HG02642 (cell line): Measurements from ENCODE around the gene ERG.

Experiments used
- ATAC-seq: cut with Tn5 transposase; IDR thresholded peaks from one replicate; pipeline ENCODE4 v1.9.1; 2021; ENCODE audit warnings: mild to moderate bottlenecking; ENCODE audit not compliant: unreplicated experiment, poor library complexity

ERG gene

DNA sequence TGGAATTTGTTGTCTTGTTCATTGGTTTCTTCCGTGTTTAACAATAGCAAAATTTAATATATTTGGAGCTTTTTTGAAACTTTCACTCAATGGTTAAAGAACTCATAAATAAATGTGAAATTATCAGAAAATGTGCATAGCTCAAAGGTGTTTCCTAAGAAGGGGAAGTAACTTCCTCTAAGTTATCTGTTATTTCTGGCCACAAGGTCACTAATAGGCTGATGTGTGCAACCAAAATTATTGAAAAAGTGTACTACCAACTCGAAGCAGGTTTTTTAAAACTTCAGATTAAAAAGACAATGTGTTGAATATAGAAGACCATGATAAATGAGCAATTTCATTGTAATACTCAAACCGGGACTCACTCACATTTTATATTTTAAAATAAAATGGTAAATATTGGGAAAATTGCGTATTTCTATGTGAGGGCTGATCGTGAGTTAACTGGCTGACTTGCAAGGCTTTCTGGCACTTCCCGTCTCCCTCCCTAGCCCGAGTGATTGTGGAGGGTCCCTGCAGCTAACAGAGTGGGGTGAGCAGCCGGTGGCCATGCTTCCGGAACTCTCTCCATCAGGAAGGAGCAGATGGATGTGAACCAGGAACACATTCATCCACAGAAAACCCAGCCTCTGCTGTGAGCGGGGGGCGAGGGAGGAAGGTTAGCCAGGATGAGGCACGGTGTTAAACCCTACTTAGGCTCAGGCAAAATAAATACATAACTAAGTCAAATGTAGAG lies 96.9 kb downstream of the ERG start:
- no peak for ATAC-seq

DNA sequence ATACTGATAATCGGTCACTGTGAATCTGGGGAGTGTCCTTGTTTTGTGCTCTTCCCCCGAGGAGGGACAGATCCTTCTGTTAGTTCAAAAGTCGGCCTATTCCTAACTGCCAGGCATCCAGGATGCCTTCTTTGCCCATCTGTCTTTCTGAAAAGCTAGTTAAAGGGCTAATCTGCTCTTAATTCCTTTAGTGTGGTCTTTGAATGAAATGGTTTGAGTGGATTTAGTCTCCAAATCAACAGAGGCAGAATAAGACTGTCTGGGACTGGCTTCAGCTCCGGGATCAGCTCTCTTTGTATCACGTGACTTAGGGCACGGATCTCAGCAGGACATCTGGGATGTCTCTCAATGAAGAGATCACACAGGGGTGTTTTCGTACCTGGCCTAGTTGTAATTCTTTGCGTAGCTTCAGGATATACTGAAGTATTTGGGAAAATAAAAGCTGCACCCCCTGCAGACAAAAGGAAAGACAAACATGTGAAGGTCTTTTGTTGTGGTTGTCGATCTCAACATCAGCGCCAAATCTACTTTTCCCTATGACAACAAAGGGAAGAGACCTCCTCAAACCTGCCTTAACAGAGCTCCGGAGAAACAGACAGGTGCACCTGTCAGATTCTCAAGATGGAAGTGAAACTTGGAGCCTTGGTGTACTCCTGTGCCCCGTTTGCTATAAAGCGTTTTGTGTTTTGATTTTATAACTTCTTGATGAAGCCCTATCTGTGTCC lies 97.9 kb downstream of the ERG start:
- no peak for ATAC-seq

GRCh38 chr21:38399103-38399502 lies 99.2 kb downstream of the ERG start:
- no peak for ATAC-seq

- no peak for ATAC-seq
These were observed 102.0 kb downstream of the ERG start for GRCh38 chr21:38396325-38396724.

GRCh38 chr21:38395581-38395980 lies 102.7 kb downstream of the ERG start:
- no peak for ATAC-seq

GRCh38 chr21:38392661-38393060 lies 105.6 kb downstream of the ERG start:
- ATAC-seq: no peak

DNA sequence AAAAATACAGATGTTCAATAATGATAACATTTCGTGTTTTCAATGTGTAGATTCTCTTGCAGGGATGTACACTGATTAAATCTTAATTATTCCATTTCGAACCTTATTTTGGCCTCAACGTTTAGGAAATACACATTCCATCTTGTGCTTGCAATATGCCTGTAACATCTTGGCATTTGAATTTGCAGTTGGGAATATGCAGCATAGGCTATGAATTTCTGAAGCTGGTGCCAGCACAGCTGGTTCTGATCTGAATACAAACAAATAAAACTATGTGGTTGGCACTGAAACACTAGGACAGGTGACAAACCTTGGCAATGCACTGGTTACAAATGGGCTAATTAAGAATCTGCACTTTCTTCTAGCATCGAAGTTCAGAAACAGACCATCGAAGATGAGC lies 108.4 kb downstream of the ERG start:
- ATAC-seq: no peak

GRCh38 chr21:38389354-38389676 lies 109.0 kb downstream of the ERG start:
- ATAC-seq: no peak

DNA sequence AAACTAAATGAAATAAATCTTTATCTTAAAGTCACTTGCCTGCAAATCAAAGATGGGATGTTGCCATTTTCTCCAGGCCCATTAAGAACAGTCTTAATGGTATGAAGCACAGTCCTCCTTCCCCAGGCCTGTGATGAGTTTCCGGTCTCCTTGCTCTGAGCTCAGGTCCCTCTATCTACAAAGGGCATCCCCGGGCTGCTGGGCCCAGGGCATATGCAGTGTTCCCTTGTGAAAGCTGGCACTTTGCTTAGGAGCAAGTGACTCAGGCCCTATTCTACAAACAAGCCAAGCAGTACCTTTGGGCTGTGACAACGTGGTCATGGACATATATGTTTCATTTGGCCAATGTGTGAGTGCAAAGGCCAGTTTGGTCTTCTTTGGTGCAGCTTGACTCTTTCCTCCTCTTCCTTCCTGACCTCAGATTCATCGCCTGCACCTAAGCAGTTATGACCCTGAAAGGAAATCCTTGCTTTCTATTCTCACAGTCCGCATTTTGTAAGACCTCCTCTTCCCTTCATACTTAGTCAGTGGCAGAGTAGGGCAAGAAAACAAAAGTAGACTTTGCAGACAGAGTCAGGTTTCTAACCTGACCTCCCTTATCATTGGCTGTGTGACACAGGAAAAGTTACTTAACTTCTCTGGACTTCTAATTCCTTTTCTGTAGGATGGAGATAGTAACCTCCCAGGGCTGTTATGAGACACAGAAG lies 109.5 kb downstream of the ERG start:
- ATAC-seq: no peak

DNA sequence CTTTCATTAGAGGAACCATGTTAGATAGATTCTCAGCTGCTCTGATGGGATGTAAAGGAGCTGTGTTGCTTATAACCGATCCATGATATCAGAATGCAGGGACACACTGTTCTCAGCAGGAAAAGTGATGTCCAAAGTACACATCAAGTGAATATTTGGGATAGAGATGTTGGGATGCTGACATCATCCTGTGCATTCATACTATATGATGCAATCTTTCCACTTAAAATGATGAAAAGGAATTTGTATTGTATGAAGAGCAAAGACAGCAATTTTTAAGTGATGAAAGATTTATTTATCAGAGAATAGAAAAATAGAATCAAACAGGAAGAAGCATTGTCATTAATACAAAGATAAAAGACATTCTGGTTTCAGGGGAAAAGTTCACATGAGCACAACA lies 110.1 kb downstream of the ERG start:
- no peak for ATAC-seq

DNA sequence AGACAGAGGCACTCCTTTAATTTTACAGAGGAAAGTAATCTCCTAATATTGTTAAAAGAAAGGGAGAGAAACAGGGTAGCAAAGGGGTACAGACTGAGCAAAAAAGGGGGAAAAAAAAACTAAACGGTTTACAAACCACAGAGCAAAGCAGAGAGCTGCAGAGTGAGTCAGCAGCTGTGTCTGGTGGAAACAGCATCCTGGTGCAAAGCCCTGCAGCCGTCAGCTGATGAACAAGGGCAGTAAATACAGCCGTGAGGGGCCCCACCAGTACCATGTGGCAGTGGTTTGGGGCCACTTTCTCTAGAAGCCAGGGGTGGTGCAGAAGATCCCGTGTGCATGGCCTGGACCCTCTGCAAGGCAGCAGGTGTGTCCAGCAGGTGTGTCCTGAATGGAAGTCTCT lies 111.3 kb downstream of the ERG start:
- ATAC-seq: no peak

- no peak for ATAC-seq
These were observed 112.7 kb downstream of the ERG start for GRCh38 chr21:38385427-38386175.

DNA sequence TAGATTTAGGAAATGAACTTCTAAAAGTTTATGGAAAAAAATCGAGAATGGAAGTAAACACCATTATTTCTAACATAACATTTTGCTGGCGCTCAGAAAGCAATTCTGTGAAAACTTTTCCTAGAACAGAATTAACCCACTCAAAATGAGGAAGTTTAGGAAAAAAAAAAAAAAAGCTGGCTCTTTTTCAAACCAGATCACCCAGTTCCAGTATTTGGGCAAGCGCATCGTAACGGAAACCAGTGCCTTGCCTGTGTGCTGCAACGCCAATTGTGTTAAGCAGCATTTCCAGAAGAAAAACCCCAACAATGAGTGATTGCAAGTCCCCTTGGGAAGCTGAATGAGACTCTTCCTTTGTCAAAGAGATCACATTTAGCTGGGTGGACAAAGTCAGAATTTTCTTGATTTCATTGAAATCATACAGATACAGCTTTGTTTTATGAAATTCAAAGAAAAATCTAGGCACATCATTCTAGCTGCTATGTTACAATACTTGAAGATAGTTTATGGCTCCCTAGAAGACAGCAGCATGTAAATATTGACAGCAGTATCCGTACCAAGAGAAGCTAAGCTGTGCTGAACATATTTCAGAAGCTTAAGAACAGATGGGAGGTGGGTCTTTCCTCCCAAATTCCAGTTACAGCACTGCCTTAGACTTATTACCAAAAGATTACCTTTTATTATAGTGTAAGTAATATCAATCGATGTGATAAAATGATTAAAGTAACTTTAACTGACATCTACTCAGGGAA lies 113.4 kb downstream of the ERG start:
- no peak for ATAC-seq

DNA sequence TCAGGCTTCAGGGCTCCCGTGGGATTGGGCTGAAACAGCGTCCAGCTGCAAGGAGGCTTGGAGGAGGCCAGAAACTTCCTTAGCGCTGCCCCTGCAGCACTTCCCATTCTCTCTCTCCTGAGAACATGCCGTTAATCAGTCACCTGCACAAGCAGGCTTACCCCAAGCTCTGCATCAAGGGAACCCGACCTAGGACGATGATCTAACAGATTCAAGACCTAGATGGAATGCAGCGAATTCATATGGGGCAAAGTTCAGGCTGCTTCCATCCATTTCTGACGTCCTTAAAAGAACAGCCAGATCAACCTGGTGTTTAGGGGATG lies 114.1 kb downstream of the ERG start:
- ATAC-seq: no peak

DNA sequence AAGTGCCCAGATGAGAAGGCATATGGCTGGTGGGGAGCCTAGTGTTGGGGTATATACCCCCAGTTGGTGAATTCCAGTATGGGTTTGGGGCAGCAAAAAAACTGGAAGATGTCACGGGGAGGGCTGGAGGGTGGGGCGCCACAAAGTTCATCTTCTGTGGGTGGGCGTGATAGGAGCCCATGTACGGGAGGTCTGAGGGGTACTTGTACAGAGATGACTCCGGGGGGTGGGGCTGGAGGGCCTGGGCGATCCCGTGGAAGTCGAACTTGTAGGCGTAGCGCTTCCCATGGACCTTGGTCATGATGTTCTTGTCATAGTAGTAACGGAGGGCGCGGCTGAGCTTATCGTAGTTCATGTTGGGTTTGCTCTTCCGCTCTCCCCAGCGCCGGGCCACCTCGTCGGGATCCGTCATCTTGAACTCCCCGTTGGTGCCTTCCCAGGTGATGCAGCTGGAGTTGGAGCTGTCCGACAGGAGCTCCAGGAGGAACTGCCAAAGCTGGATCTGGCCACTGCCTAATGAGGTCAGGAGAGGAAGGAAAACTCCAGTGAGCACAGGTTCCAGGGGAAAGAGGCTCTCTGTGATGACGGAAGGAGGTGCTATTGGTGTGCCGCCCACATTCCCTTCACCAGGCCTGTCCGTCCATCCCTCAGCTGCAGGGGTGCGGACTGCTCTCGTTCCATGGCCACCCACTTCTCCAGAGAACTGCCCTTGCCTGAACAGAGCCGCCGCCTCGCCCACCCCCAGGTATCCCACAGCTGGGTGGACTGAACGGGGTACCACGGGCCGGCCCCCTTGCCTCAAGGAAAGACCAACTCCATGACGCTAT lies 114.7 kb downstream of the ERG start:
- no peak for ATAC-seq

- no peak for ATAC-seq
These were observed 117.7 kb downstream of the ERG start for GRCh38 chr21:38380481-38381137.

DNA sequence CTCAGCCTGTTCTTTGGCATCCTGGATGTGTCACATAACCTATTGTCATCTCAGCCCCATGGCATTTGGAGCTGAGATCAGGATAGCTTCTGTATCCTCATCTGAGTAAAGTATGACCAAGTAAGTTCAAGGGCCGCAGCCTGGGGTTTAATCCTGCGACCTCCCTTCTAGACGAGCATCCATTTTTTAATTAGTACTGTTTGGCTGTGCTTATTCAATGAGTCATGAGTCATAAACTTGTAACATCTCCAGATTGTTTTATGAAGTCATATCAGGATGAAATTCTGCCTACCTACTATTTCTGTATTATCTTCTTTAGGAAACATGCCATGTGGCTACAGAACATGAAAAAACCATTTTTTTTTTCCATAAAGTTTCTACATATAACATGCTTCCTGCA lies 119.1 kb downstream of the ERG start:
- no peak for ATAC-seq

DNA sequence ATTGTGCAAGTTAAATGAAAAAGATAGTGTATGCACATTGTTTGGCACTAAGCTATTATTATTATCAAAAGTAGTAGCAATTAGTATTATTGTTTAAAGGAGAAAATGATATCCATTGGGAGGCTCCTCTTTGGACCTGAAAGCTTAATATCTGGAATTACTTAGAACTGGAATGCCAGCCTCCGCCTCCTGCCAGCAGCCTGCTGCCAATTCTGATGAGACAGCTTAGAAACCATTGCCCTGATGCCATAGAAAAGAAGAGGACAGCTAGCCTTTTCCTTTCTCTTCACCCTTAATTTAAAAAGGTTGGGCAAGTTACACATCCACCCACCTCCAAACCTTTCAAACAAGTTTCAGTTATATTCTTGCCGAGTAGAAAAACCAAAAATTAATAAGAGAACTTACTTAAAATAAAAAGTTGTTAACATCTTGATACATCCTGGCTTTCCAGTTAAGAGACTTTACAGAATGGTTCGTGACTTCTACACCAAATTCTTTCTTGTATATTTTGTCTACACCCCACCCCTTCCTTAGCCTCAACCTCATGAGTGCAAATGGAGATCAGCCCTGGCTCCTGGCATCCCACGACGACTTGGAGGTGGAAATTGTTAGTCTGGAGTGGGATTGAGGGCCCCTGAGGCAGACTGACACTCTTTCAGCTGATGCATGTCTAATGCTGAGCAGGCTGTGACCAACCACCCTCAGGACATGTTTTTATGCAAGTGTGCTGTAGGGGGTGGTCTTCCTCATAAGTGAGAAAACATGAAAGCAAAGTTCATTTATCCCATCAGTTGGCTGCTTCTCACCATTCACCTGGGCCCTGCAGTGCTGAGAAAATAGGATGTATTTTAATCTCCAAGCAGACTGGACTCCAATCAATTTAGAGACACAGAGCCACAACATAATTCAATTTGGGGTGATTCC lies 120.8 kb downstream of the ERG start:
- ATAC-seq: no peak
